WERI-Rb-1 (cell line): Measurements from ENCODE around the gene PDE10A.
"Not testable (repeated sequence)": the region's sequence is repeated elsewhere in the genome, so short reads cannot be mapped to it uniquely, and the experiment has no call there.

Experiments
- DNase-seq: peaks from one replicate; pipeline ENCODE4 v3.0.0-alpha.2; 2020
- H3K27ac ChIP-seq: fragments of 250-450 bp; sonication (Bioruptor Pico); 2 replicates; pipeline ENCODE4 v1.5.1; 2020; ENCODE audit warnings: mild to moderate bottlenecking, moderate library complexity
- H3K27me3 ChIP-seq: fragments of 250-450 bp; sonication (Bioruptor Pico); 2 replicates; pipeline ENCODE4 v1.5.1; 2021; ENCODE audit warnings: mild to moderate bottlenecking, low read depth, moderate library complexity; ENCODE audit not compliant: insufficient read depth, severe bottlenecking
- H3K36me3 ChIP-seq: fragments of 250-450 bp; sonication (Bioruptor Pico); 2 replicates; pipeline ENCODE4 v1.5.1; 2020; ENCODE audit warnings: mild to moderate bottlenecking, moderate library complexity
- H3K4me3 ChIP-seq: 2 replicates; pipeline ENCODE4 v1.5.1; 2011; ENCODE audit warnings: low read depth, mild to moderate bottlenecking, control low read depth, low read length
- H3K9me3 ChIP-seq: fragments of 250-450 bp; sonication (Bioruptor Pico); 2 replicates; pipeline ENCODE4 v1.5.1; 2021; ENCODE audit warnings: mild to moderate bottlenecking, moderate library complexity; ENCODE audit not compliant: severe bottlenecking
- CTCF ChIP-seq: IDR thresholded peaks from 2 replicates; pipeline ENCODE4 v1.5.1; 2011; ENCODE audit warnings: low read depth, mild to moderate bottlenecking, control low read depth, inconsistent platforms, low read length

PDE10A gene

GRCh38 chr6:165559632-165560031, 103.4 kb downstream of the PDE10A start:
- H3K27me3 ChIP-seq = peaks cover 62% of the 10 kb centered on the region
- H3K4me3 ChIP-seq = no peak overlapping the region
- no peak for TF ChIP-seq CTCF
- H3K27ac ChIP-seq = no peak overlapping the region
- no peak for DNase-seq
- no peaks in the 10 kb centered on the region for H3K36me3 ChIP-seq
- peaks cover 3% of the 10 kb centered on the region for H3K9me3 ChIP-seq

DNA sequence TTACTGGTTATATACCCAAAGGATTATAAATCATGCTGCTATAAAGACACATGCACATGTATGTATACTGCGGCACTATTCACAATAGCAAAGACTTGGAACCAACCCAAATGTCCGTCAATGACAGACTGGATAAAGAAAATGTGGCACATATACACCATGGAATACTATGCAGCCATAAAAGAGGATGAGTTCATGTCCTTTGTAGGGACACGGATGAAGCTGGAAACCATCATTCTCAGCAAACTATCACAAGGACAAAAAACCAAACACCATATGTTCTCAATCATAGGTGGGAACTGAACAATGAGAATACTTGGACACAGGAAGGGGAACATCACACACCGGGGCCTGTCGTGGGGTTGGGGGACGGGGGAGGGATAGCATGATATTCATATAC, 104.9 kb downstream of the PDE10A start:
- not testable (repeated sequence) for DNase-seq, H3K9me3 ChIP-seq, H3K36me3 ChIP-seq, H3K4me3 ChIP-seq, H3K27ac ChIP-seq
- H3K27me3 ChIP-seq = peaks cover 55% of the 10 kb centered on the region

- DNase-seq = no peak
- TF ChIP-seq CTCF = no peak
- Histone ChIP-seq H3K36me3 (no peaks in the 10 kb centered on the region), H3K27ac (no peak overlapping the region), H3K9me3 (peaks cover 3% of the 10 kb centered on the region), H3K27me3 (peaks cover 58% of the 10 kb centered on the region), H3K4me3 (no peak overlapping the region)
These were observed 105.4 kb downstream of the PDE10A start for GRCh38 chr6:165557674-165558073.

GRCh38 chr6:165556116-165556843, 106.8 kb downstream of the PDE10A start:
- peaks cover 3% of the 10 kb centered on the region for H3K9me3 ChIP-seq
- no peak overlapping the region for H3K4me3 ChIP-seq
- H3K27ac ChIP-seq = no peak overlapping the region
- no peak for TF ChIP-seq CTCF
- DNase-seq = no peak
- H3K27me3 ChIP-seq = peaks cover 53% of the 10 kb centered on the region
- H3K36me3 ChIP-seq = no peaks in the 10 kb centered on the region

- not testable (repeated sequence) for H3K4me3 ChIP-seq, DNase-seq, H3K27ac ChIP-seq, H3K36me3 ChIP-seq, H3K9me3 ChIP-seq
- H3K27me3 ChIP-seq = peaks cover 53% of the 10 kb centered on the region
These were observed 108.4 kb downstream of the PDE10A start for GRCh38 chr6:165554644-165555043.

GRCh38 chr6:165552248-165552736, 110.7 kb downstream of the PDE10A start:
- peaks cover 60% of the 10 kb centered on the region for H3K27me3 ChIP-seq
- DNase-seq = no peak
- no peak overlapping the region for H3K4me3 ChIP-seq
- no peaks in the 10 kb centered on the region for H3K9me3 ChIP-seq
- TF ChIP-seq CTCF = no peak
- H3K27ac ChIP-seq = no peak overlapping the region
- no peaks in the 10 kb centered on the region for H3K36me3 ChIP-seq

GRCh38 chr6:165551828-165552227, 111.2 kb downstream of the PDE10A start:
- TF ChIP-seq CTCF = no peak
- DNase-seq = no peak
- H3K27me3 ChIP-seq = peaks cover 60% of the 10 kb centered on the region
- no peaks in the 10 kb centered on the region for H3K36me3 ChIP-seq
- no peak overlapping the region for H3K4me3 ChIP-seq
- no peak overlapping the region for H3K27ac ChIP-seq
- H3K9me3 ChIP-seq = no peaks in the 10 kb centered on the region
